IgD-negative memory B cell (primary cell): ENCODE data around the gene HUNK. TPM values are rescaled to one million over a fixed set of nuclear protein-coding genes. Genes with fewer than 3 reads are reported as not detected.

Source experiments
- H3K27ac Mint-ChIP-seq, 3 donors: one replicate each; pipeline ENCODE4 v1.8.0; 2020 to 2022; ENCODE audit warnings: mild to moderate bottlenecking in 3 of 3, mixed read lengths in 3 of 3, moderate library complexity in 1 of 3
- H3K27me3 Mint-ChIP-seq: one replicate; pipeline ENCODE4 v1.8.0; 2021; ENCODE audit warnings: mixed read lengths
- H3K36me3 Mint-ChIP-seq: one replicate; pipeline ENCODE4 v1.8.0; 2020; ENCODE audit warnings: mild to moderate bottlenecking, mixed read lengths
- H3K4me1 Mint-ChIP-seq, 3 donors: one replicate each; pipeline ENCODE4 v1.8.0; 2020 to 2022; ENCODE audit warnings: mixed read lengths in 3 of 3, mild to moderate bottlenecking in 1 of 3
- H3K4me3 Mint-ChIP-seq, 4 donors: one replicate each; pipeline ENCODE4 v1.8.0; 2020 to 2022; ENCODE audit warnings: mild to moderate bottlenecking in 4 of 4, mixed read lengths in 4 of 4, moderate library complexity in 3 of 4
- H3K9me3 Mint-ChIP-seq, 3 donors: one replicate each; pipeline ENCODE4 v1.8.0; 2020 to 2021; ENCODE audit warnings: mixed read lengths in 3 of 3, mild to moderate bottlenecking in 1 of 3
- polyA plus RNA-seq: library from polyadenylated mRNA; unstranded; fragments of 300-500 nt; fragmentation: Illumina TruSeq; gene quantifications from one replicate; pipeline ENCODE4 v1.2.3, GENCODE V29; 2021

HUNK gene
- polyA plus RNA-seq, 1 donor from 2014 or later = not detected

GRCh38 chr21:31898933-31899630 is 26.3 kb downstream of the HUNK start:
- no peak overlapping the region for H3K27ac Mint-ChIP-seq
- H3K36me3 Mint-ChIP-seq = no peaks in the 10 kb centered on the region
- H3K9me3 Mint-ChIP-seq = no peaks in the 10 kb centered on the region
- H3K27me3 Mint-ChIP-seq = peaks cover 2% of the 10 kb centered on the region
- no peak overlapping the region for H3K4me3 Mint-ChIP-seq
- H3K4me1 Mint-ChIP-seq = peaks cover 0 to 4% (median 0%) of the 10 kb centered on the region in 3 donors

GRCh38 chr21:31900121-31900895 is 27.5 kb downstream of the HUNK start:
- H3K36me3 Mint-ChIP-seq = peaks cover under 1% of the 10 kb centered on the region
- peaks cover 0 to 4% (median 0%) of the 10 kb centered on the region in 3 donors for H3K4me1 Mint-ChIP-seq
- H3K27me3 Mint-ChIP-seq = peaks cover 4% of the 10 kb centered on the region
- no peak overlapping the region for H3K4me3 Mint-ChIP-seq
- peaks cover 0 to 3% (median 0%) of the 10 kb centered on the region in 3 donors for H3K9me3 Mint-ChIP-seq
- no peak overlapping the region for H3K27ac Mint-ChIP-seq

- Mint-ChIP-seq H3K27ac (no peak overlapping the region), H3K27me3 (peaks cover 5% of the 10 kb centered on the region), H3K36me3 (peaks cover 2% of the 10 kb centered on the region), H3K4me3 (no peak overlapping the region), H3K9me3 (peaks cover 0 to 3% (median 0%) of the 10 kb centered on the region in 3 donors), H3K4me1 (peaks cover 0 to 4% (median 0%) of the 10 kb centered on the region in 3 donors)
These were observed 28.5 kb downstream of the HUNK start for GRCh38 chr21:31901315-31901714.

- H3K36me3 Mint-ChIP-seq = peaks cover 2% of the 10 kb centered on the region
- H3K4me1 Mint-ChIP-seq = peaks cover 0 to 4% (median 0%) of the 10 kb centered on the region in 3 donors
- H3K27me3 Mint-ChIP-seq = peaks cover 8% of the 10 kb centered on the region
- H3K4me3 Mint-ChIP-seq = no peak overlapping the region
- no peak overlapping the region for H3K27ac Mint-ChIP-seq
- peaks cover 0 to 3% (median 0%) of the 10 kb centered on the region in 3 donors for H3K9me3 Mint-ChIP-seq
These were observed 29.6 kb downstream of the HUNK start for GRCh38 chr21:31902438-31902837.

GRCh38 chr21:31903896-31904295 is 31.1 kb downstream of the HUNK start:
- Mint-ChIP-seq H3K27me3 (peaks cover 13% of the 10 kb centered on the region), H3K27ac (no peak overlapping the region), H3K4me1 (peaks cover 0 to 4% (median 0%) of the 10 kb centered on the region in 3 donors), H3K4me3 (no peak overlapping the region), H3K9me3 (peaks cover 0 to 5% (median 0%) of the 10 kb centered on the region in 3 donors), H3K36me3 (peaks cover 2% of the 10 kb centered on the region)

- Mint-ChIP-seq H3K4me3 (no peak overlapping the region), H3K27me3 (peaks cover 20% of the 10 kb centered on the region), H3K9me3 (peaks cover 0 to 5% (median 0%) of the 10 kb centered on the region in 3 donors), H3K27ac (no peak overlapping the region), H3K4me1 (peaks cover 0 to 2% (median 0%) of the 10 kb centered on the region in 3 donors), H3K36me3 (peaks cover 2% of the 10 kb centered on the region)
These were observed 33.0 kb downstream of the HUNK start for GRCh38 chr21:31905503-31906451.

DNA sequence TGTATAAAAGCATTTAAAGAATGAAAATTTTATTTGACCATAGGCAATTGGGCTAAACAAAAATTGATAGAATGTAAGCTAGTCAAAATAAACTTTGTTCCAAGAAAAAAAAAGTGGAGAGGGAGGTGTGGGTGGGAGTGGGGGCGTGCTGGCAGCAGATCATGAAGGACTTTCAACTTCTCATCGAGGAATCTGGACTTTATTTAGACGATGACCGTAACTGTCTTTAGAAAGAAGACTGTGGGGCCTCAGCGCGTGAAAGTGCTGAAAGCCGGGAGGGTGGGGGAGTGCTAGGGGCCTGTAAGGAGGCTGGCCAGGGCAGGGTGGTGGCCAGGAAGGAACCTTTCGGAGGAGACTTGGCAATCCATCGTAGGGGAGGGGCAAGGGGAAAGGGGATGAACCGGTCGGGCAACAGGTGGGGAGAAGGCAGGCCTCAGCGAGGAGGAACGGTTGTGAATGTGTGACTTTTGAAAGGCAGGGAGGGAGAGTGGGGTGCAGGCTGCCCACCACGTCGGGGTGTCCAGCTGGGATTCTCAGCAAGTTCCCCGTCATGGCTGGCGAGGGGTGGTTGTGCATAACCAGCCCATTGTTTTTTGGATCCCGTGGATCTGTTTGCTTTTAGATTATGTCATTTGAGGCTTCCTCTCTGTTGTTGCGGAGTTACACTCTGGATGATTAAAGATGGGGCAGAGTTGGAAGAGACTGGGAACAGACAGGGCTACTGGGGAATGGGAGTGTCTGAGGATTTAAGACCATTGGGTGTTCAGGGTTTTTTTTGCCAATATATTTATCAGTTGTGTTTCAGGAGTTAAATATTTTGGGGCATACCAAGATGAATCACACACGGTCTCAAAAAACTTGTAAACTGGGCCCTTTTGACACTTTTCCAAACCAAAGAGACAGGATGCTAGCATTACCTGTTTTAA is 35.5 kb downstream of the HUNK start:
- no peak overlapping the region for H3K27ac Mint-ChIP-seq
- peaks cover 2% of the 10 kb centered on the region for H3K36me3 Mint-ChIP-seq
- peaks cover 0 to 5% (median 0%) of the 10 kb centered on the region in 3 donors for H3K9me3 Mint-ChIP-seq
- peaks cover 0 to 2% (median 0%) of the 10 kb centered on the region in 3 donors for H3K4me1 Mint-ChIP-seq
- H3K4me3 Mint-ChIP-seq = no peak overlapping the region
- peaks cover 25% of the 10 kb centered on the region for H3K27me3 Mint-ChIP-seq

DNA sequence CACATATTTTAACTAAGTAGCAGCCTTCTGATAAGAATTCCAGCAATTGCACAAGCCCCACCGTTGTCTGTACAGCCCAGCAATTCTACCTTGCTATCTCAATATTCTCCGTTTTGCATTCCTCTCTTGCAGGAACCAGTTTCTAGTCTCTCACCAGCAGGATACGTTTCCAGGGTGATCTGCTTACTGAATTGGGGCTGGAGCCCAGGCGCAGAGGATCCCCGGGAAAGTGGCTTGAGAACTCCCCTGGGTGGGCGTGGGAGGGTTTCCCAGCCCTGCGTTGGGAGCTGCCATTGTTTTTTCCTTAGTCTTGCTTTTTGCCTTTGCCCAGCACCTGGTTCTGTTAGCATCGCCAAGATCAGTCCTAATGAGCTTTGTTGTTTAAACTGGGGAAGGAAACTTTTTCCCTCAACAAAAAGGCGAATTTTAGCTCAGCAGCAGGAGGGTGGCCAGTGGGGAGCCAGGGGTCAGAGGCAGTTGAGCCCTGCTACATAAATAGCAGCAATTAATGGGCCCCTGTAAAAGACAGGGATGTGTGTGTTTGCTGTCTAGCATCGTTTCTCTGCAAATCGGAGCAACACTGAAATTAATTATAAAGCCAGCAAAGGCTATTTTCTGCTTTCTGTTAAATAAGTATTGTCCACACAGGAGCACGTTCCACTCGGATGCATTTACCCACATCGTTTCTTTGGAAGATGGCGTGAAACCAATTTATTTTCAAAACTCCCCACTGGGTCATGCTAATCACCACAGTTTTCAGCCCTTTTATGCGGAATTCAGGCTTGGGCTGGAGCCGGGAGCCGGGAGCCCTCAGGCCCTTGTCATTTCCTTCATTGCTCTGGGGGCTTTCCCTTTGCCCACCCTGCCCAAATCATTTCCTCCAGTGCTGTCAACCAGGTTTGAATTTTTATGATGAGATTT is 36.6 kb downstream of the HUNK start:
- Mint-ChIP-seq H3K9me3 (peaks cover 0 to 5% (median 0%) of the 10 kb centered on the region in 3 donors), H3K27me3 (peaks cover 25% of the 10 kb centered on the region), H3K4me1 (no peaks in the 10 kb centered on the region), H3K36me3 (peaks cover 2% of the 10 kb centered on the region), H3K4me3 (no peak overlapping the region), H3K27ac (no peak overlapping the region)

GRCh38 chr21:31910074-31910470 is 37.3 kb downstream of the HUNK start:
- Mint-ChIP-seq H3K9me3 (peaks cover 0 to 3% (median 0%) of the 10 kb centered on the region in 3 donors), H3K36me3 (peaks cover 2% of the 10 kb centered on the region), H3K4me3 (no peak overlapping the region), H3K4me1 (no peaks in the 10 kb centered on the region), H3K27ac (no peak overlapping the region), H3K27me3 (peaks cover 25% of the 10 kb centered on the region)

GRCh38 chr21:31911138-31911907 is 38.5 kb downstream of the HUNK start:
- no peaks in the 10 kb centered on the region for H3K4me1 Mint-ChIP-seq
- peaks cover 22% of the 10 kb centered on the region for H3K27me3 Mint-ChIP-seq
- peaks cover 0 to 2% (median 0%) of the 10 kb centered on the region in 3 donors for H3K9me3 Mint-ChIP-seq
- H3K36me3 Mint-ChIP-seq = no peaks in the 10 kb centered on the region
- no peak overlapping the region for H3K4me3 Mint-ChIP-seq
- no peak overlapping the region for H3K27ac Mint-ChIP-seq

GRCh38 chr21:31912501-31912900 is 39.7 kb downstream of the HUNK start:
- H3K27me3 Mint-ChIP-seq = peaks cover 18% of the 10 kb centered on the region
- H3K4me1 Mint-ChIP-seq = no peaks in the 10 kb centered on the region
- H3K9me3 Mint-ChIP-seq = peaks cover 0 to 2% (median 0%) of the 10 kb centered on the region in 3 donors

GRCh38 chr21:31913182-31913608 is 40.4 kb downstream of the HUNK start:
- Mint-ChIP-seq H3K9me3 (peaks cover 0 to 2% (median 0%) of the 10 kb centered on the region in 3 donors), H3K4me1 (no peaks in the 10 kb centered on the region), H3K4me3 (no peak overlapping the region), H3K36me3 (no peaks in the 10 kb centered on the region), H3K27ac (no peak overlapping the region), H3K27me3 (peaks cover 17% of the 10 kb centered on the region)

More at GRCh38 chr21:31912501-31912900, 39.7 kb downstream of the HUNK start:
- no peak overlapping the region for H3K4me3 Mint-ChIP-seq
- no peaks in the 10 kb centered on the region for H3K36me3 Mint-ChIP-seq
- no peak overlapping the region for H3K27ac Mint-ChIP-seq
